Lower lobe of right lung (tissue), 2 donors: ENCODE measurements around the gene STK32B. TPM values are rescaled to one million over a fixed set of nuclear protein-coding genes. Genes with fewer than 3 reads are reported as not detected.

Experiments used
- ATAC-seq, 2 donors: fragments of 200-7000 bp; cut with Tn5 transposase; one replicate each; pipeline ENCODE4 v1.9.1; 2020 to 2022; ENCODE audit warnings: mild to moderate bottlenecking in 2 of 2, moderate library complexity in 2 of 2
- DNase-seq: peaks from one replicate; pipeline ENCODE4 v3.0.0-alpha.2; 2020
- H3K27ac ChIP-seq: fragments of 200-600 bp; one replicate; pipeline ENCODE4 v1.8.0; 2022
- H3K27me3 ChIP-seq: fragments of 200-600 bp; one replicate; pipeline ENCODE4 v1.8.0; 2022; ENCODE audit warnings: low read depth
- H3K36me3 ChIP-seq: fragments of 200-600 bp; one replicate; pipeline ENCODE4 v1.8.0; 2022; ENCODE audit warnings: mild to moderate bottlenecking
- H3K4me1 ChIP-seq: fragments of 200-600 bp; one replicate; pipeline ENCODE4 v1.8.0; 2022
- H3K4me3 ChIP-seq: fragments of 200-600 bp; one replicate; pipeline ENCODE4 v1.8.0; 2022; ENCODE audit warnings: mild to moderate bottlenecking
- H3K9me3 ChIP-seq: fragments of 200-600 bp; one replicate; pipeline ENCODE4 v1.8.0; 2022
- CTCF ChIP-seq: fragments of 200-600 bp; IDR thresholded peaks from one replicate; pipeline ENCODE4 v1.8.0; 2022; ENCODE audit warnings: antibody characterized with exemption, mild to moderate bottlenecking
- intact Hi-C: fragments of 100-400 bp; cut with DNase I; formaldehyde crosslinking; loops from one replicate; pipeline ENCODE4 v1.11.0; 2022
- total RNA-seq: library from RNA; stranded (reverse); fragmentation: NEBNext Ultra II Directional; extraction: Animal tissue kit (Norgen Biotek cat#: 25700); gene quantifications from one replicate; pipeline ENCODE4 v1.2.1, GENCODE V29; 2021
- donor health status: DM: no; HTN: yes; CAD: no; lungs with severe emphysema.

STK32B gene
- total RNA-seq, 1 donor from 2014 or later, result 1.3 TPM

- H3K9me3 ChIP-seq, result no peaks in the 10 kb centered on the region
- H3K27me3 ChIP-seq, result no peaks in the 10 kb centered on the region
- H3K4me3 ChIP-seq, result no peak overlapping the region
- H3K36me3 ChIP-seq, result no peaks in the 10 kb centered on the region
- no peak for DNase-seq
- no peak overlapping the region for H3K27ac ChIP-seq
- no peaks in the 10 kb centered on the region for H3K4me1 ChIP-seq
- ATAC-seq, result no peak
- intact Hi-C loops, result no loop called here
- TF ChIP-seq CTCF, result no peak
Observed at GRCh38 chr4:5381961-5382441, 330.7 kb downstream of the STK32B start.

- Histone ChIP-seq H3K9me3 (no peaks in the 10 kb centered on the region), H3K36me3 (no peaks in the 10 kb centered on the region), H3K27ac (no peak overlapping the region), H3K27me3 (no peaks in the 10 kb centered on the region), H3K4me3 (no peak overlapping the region), H3K4me1 (no peaks in the 10 kb centered on the region)
- no peak for TF ChIP-seq CTCF
- intact Hi-C loops, result no loop called here
- ATAC-seq (no peak), DNase-seq (no peak)
Observed at GRCh38 chr4:5383191-5383980, 332.1 kb downstream of the STK32B start.

- H3K4me3 ChIP-seq, result no peak overlapping the region
- no peaks in the 10 kb centered on the region for H3K9me3 ChIP-seq
- intact Hi-C loops, result no loop called here
- ATAC-seq (no peak), DNase-seq (no peak)
- no peak for TF ChIP-seq CTCF
- H3K4me1 ChIP-seq, result no peaks in the 10 kb centered on the region
- no peaks in the 10 kb centered on the region for H3K36me3 ChIP-seq
- no peaks in the 10 kb centered on the region for H3K27me3 ChIP-seq
- H3K27ac ChIP-seq, result no peak overlapping the region
Observed at GRCh38 chr4:5385741-5386311, 334.5 kb downstream of the STK32B start.

GRCh38 chr4:5386921-5387320 is 335.6 kb downstream of the STK32B start:
- TF ChIP-seq CTCF, result no peak

GRCh38 chr4:5387457-5387856 is 336.2 kb downstream of the STK32B start:
- Histone ChIP-seq H3K9me3 (no peaks in the 10 kb centered on the region), H3K4me3 (no peak overlapping the region), H3K27ac (no peak overlapping the region), H3K36me3 (no peaks in the 10 kb centered on the region), H3K4me1 (no peaks in the 10 kb centered on the region), H3K27me3 (no peaks in the 10 kb centered on the region)
- TF ChIP-seq CTCF, result no peak
- DNase-seq, result no peak
- ATAC-seq, result no peak
- intact Hi-C loops, result no loop called here

More at GRCh38 chr4:5386921-5387320, 335.6 kb downstream of the STK32B start:
- intact Hi-C loops, result no loop called here
- no peak overlapping the region for H3K4me3 ChIP-seq
- ATAC-seq (no peak), DNase-seq (no peak)
- no peaks in the 10 kb centered on the region for H3K9me3 ChIP-seq
- H3K4me1 ChIP-seq, result no peaks in the 10 kb centered on the region
- H3K36me3 ChIP-seq, result no peaks in the 10 kb centered on the region
- no peaks in the 10 kb centered on the region for H3K27me3 ChIP-seq
- H3K27ac ChIP-seq, result no peak overlapping the region
